GM10266 (cell line): ENCODE results near the gene MYH7.

Experiments used
- DNase-seq: peaks from one replicate; pipeline ENCODE4 v3.0.0; 2012; ENCODE audit errors: extremely low spot score
- CTCF ChIP-seq: IDR thresholded peaks from 2 replicates; pipeline ENCODE4 v1.5.1; 2012; ENCODE audit warnings: mild to moderate bottlenecking, low read depth; ENCODE audit not compliant: control insufficient read depth, insufficient read depth; ENCODE audit errors: missing control alignments

The MYH7 gene

GRCh38 chr14:23439107-23439835 is 3.8 kb upstream of the MYH7 start:
- TF ChIP-seq CTCF, result no peak
- no peak for DNase-seq

DNA sequence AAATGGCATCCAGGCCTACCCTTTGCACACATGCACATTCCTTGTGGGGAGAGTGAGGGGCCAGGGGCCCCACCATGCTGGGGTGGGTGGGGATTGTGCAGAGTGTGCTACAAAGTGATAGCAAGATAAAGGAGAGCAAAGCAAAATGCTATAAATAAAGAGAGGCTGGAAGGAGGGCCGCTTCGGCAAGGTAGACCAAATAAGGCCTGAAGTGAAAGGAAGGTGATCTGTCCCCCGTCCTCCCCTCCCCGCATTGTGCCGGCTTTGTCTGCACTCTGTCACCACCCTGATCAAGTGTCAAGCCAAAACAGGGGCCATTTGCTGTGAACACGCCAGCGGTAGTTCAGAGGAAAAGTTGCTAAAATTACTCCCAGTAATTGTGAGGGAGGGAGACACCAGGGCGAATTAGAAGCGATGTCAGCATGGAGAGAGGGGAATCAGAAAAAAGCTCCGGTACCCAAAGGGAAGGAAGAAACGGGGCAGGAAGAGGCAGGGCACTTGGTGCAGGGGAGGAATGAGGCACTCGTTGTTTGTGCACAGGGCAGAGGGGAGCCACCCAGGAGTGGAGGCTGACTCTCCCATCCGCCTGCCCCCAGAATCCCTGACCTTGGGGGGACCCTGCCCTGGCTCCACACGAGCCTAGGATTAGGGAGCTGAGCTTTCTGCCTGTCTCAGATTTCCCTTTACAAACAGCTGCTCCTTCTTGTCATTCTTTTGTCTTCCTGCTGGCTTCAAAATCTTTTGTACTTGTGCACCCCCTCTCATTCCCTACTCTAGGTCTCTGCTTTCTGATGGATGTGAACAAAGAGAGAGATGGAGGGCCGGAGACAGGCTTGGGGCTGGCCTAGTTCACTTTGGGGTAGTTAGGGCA is 2.9 kb upstream of the MYH7 start:
- peak; percentile 1 for DNase-seq
- no peak for TF ChIP-seq CTCF

DNA sequence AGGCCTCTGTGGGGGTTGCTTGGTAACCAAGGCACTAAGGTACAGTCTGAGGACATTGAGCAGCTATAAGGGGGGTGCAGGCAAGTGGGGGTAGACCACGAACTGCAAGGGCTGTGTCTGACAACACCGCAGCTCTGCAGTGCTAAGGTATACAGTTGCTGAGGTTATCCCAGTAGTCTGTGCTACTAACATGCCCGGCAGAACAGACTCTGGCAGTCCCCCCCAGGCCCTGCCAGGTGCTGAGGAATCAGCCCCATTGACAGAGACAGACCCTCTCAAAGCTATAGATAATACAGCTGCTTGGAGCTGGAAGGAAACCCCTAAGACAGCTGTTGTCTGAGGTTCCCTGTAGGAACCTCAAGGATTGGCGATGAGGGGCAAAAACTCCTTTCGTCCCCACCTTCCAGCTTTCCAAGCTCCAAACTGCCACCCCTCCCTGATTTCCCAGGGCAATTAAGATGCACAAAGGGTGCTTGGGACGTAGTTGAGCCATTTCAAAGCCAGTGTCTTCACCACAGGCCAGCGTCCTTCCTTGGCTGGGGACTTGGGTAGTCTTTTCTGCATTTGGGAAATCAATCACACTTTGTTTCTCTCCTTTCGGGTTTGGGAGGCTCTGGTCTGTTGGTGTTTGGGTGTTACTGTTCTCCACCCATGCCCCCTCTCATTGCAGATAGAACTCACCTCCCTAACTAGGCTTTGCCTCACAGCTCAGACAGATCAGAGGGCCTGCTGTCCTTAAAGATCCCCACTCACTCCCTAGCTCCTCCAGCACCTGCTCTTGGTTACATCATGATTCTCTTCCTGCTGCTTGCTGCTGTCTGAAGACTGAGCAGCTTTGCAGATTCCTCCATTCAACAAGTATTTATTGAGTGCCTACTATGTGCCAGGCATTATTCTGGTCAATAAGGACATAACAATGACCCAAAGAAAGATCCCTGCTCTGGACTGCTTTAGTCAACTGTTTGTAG is 2.0 kb upstream of the MYH7 start:
- peak; percentile 2 for DNase-seq
- TF ChIP-seq CTCF, result no peak

GRCh38 chr14:23436327-23437132 is 1.1 kb upstream of the MYH7 start:
- peak; percentile 1 for DNase-seq
- TF ChIP-seq CTCF, result no peak

- no peak for DNase-seq
- no peak for TF ChIP-seq CTCF
Observed at GRCh38 chr14:23434488-23435222, 805 bp downstream of the MYH7 start.

- no peak for TF ChIP-seq CTCF
- DNase-seq, result no peak
Observed at GRCh38 chr14:23433457-23433856, 2.0 kb downstream of the MYH7 start.
